KMS-11 (cell line): ENCODE measurements around the gene ABCG8.

Experiments
- H2AFZ ChIP-seq: fragments of 200-600 bp; sonication (generic); 2 replicates; pipeline ENCODE4 v1.6.1; 2016; ENCODE audit warnings: antibody characterized with exemption, mixed run types, low read depth
- H3K27ac ChIP-seq: fragments of 200-600 bp; sonication (generic); 2 replicates; pipeline ENCODE4 v1.6.1; 2016; ENCODE audit warnings: mild to moderate bottlenecking, mixed run types
- H3K27me3 ChIP-seq: fragments of 200-600 bp; sonication (generic); 2 replicates; pipeline ENCODE4 v1.6.1; 2017; ENCODE audit warnings: mild to moderate bottlenecking, low read depth, mixed run types, moderate library complexity; ENCODE audit not compliant: insufficient read depth
- H3K36me3 ChIP-seq: fragments of 200-600 bp; sonication (generic); 2 replicates; pipeline ENCODE4 v1.6.1; 2017; ENCODE audit warnings: mild to moderate bottlenecking, mixed run types; ENCODE audit not compliant: insufficient read depth
- H3K4me1 ChIP-seq: fragments of 200-600 bp; sonication (generic); 2 replicates; pipeline ENCODE4 v1.6.1; 2016; ENCODE audit warnings: mild to moderate bottlenecking, low read depth, mixed run types; ENCODE audit not compliant: poor library complexity, severe bottlenecking
- H3K4me2 ChIP-seq: fragments of 200-600 bp; sonication (generic); 2 replicates; pipeline ENCODE4 v1.7.0; 2016; ENCODE audit warnings: mild to moderate bottlenecking, mixed run types
- H3K4me3 ChIP-seq: fragments of 200-600 bp; sonication (generic); IDR thresholded peaks from 2 replicates; pipeline ENCODE4 v1.6.1; 2017; ENCODE audit warnings: low read depth, low read length, mixed read lengths; ENCODE audit not compliant: insufficient read depth
- H3K79me2 ChIP-seq: fragments of 200-600 bp; sonication (generic); 2 replicates; pipeline ENCODE4 v1.6.1; 2016; ENCODE audit warnings: low read depth, mixed run types; ENCODE audit not compliant: insufficient read depth
- H3K9ac ChIP-seq: fragments of 200-600 bp; sonication (generic); 2 replicates; pipeline ENCODE4 v1.6.1; 2016; ENCODE audit warnings: mild to moderate bottlenecking, mixed run types
- H4K20me1 ChIP-seq: fragments of 200-600 bp; sonication (generic); 2 replicates; pipeline ENCODE4 v1.6.1; 2016; ENCODE audit warnings: mild to moderate bottlenecking, mixed run types; ENCODE audit not compliant: insufficient read depth
- TF ChIP-seq, protein P1 (sequence below): fragments of 200-600 bp; sonication (generic); conservative IDR thresholded peaks from 2 replicates; pipeline ENCODE4 v1.6.1; 2017; ENCODE audit warnings: low read depth, mild to moderate bottlenecking, antibody characterized with exemption, low read length, moderate library complexity, mixed read lengths

ABCG8 gene

DNA sequence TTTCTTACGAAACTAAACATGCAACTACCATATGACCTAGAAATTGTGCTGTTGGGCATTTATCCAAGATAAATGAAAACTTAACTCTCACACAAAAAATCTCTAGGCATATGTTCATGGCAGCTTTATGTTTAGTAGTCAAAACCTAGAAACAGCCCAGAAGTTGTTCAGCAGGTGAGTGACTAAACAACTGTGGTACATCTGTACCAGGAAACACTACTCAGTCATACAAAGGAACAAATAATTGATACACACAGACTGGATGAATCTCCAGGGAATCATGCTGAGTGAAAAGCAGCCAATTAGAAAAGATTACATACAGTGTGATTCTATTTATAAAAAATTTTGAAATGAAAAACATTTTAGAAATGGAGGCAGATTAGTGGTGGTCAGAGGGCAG is 35.7 kb upstream of the ABCG8 start:
- H4K20me1 ChIP-seq: no peaks in the 10 kb centered on the region
- H3K9ac ChIP-seq: no peak overlapping the region
- H3K4me2 ChIP-seq: no peak overlapping the region
- H3K27me3 ChIP-seq: no peaks in the 10 kb centered on the region
- no peak overlapping the region for H3K4me3 ChIP-seq
- H3K4me1 ChIP-seq: no peaks in the 10 kb centered on the region
- no peak overlapping the region for H3K27ac ChIP-seq
- no peaks in the 10 kb centered on the region for H3K79me2 ChIP-seq
- no peak overlapping the region for H2AFZ ChIP-seq
- TF ChIP-seq, protein P1, sequence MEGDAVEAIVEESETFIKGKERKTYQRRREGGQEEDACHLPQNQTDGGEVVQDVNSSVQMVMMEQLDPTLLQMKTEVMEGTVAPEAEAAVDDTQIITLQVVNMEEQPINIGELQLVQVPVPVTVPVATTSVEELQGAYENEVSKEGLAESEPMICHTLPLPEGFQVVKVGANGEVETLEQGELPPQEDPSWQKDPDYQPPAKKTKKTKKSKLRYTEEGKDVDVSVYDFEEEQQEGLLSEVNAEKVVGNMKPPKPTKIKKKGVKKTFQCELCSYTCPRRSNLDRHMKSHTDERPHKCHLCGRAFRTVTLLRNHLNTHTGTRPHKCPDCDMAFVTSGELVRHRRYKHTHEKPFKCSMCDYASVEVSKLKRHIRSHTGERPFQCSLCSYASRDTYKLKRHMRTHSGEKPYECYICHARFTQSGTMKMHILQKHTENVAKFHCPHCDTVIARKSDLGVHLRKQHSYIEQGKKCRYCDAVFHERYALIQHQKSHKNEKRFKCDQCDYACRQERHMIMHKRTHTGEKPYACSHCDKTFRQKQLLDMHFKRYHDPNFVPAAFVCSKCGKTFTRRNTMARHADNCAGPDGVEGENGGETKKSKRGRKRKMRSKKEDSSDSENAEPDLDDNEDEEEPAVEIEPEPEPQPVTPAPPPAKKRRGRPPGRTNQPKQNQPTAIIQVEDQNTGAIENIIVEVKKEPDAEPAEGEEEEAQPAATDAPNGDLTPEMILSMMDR: no peak
- no peaks in the 10 kb centered on the region for H3K36me3 ChIP-seq

DNA sequence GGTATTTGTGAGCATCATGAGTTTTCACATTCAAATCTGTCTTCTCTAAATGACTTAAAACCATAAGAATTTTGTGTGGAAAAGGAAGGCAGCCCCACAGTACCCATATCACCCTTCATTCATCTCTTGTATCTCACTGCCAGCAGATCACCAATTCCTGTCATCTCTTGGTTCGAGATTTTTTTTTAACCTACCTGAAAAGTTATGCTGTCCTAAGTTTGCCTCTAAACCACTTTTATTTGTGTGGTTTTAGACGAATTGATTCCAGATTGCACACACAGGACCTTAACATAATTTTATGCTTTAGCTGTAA is 32.1 kb upstream of the ABCG8 start:
- no peaks in the 10 kb centered on the region for H3K79me2 ChIP-seq
- H3K4me3 ChIP-seq: no peak overlapping the region
- H3K36me3 ChIP-seq: no peaks in the 10 kb centered on the region
- H3K9ac ChIP-seq: no peak overlapping the region
- H2AFZ ChIP-seq: no peak overlapping the region
- no peak overlapping the region for H3K27ac ChIP-seq
- H3K4me1 ChIP-seq: no peaks in the 10 kb centered on the region
- no peaks in the 10 kb centered on the region for H3K27me3 ChIP-seq
- H3K4me2 ChIP-seq: no peak overlapping the region
- H4K20me1 ChIP-seq: no peaks in the 10 kb centered on the region
- TF ChIP-seq, protein P1: no peak

DNA sequence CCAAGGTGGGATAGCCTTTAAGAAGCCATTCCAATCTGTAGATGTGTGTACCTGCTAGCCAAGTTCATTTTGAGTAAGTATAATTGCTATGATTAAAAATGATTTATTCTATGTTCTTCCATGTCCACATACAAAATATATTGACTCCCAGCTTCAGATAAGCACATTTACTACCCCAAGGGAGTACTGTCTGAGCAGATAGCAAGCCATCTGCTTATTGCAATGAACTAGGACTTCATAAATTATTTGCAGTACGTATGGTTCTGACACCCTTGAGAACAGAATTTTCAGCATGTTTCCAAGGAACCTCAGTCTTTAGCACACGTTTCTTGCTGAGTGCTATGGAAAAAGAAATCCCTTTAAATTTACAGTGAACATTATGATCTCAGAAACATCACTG is 28.3 kb upstream of the ABCG8 start:
- TF ChIP-seq, protein P1: no peak
- Histone ChIP-seq H3K4me1 (no peaks in the 10 kb centered on the region), H3K36me3 (no peaks in the 10 kb centered on the region), H3K27me3 (no peaks in the 10 kb centered on the region), H3K4me2 (no peak overlapping the region), H3K4me3 (no peak overlapping the region), H3K79me2 (no peaks in the 10 kb centered on the region), H4K20me1 (no peaks in the 10 kb centered on the region), H2AFZ (no peak overlapping the region), H3K9ac (no peak overlapping the region), H3K27ac (no peak overlapping the region)

DNA sequence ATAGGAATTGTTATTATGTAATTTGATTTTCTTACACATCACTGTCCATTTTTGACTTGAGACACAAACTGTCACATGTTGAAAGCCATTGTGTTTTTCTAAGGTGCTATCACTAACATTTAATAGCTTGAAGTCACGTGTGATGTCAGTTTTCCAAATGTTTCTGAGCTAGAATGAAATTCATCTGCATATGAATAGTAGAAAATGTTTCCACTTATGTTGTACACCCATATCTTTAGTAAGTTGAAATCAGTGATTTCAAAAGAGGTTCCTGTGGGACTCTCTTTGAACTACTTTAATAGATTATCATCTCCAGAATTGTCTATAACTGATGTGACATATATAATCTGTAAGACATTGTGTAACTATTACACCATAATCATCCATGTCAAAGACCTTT is 27.9 kb upstream of the ABCG8 start:
- no peaks in the 10 kb centered on the region for H3K36me3 ChIP-seq
- TF ChIP-seq, protein P1: no peak
- no peak overlapping the region for H3K9ac ChIP-seq
- no peak overlapping the region for H3K27ac ChIP-seq
- H4K20me1 ChIP-seq: no peaks in the 10 kb centered on the region
- no peaks in the 10 kb centered on the region for H3K79me2 ChIP-seq
- no peaks in the 10 kb centered on the region for H3K4me1 ChIP-seq
- no peaks in the 10 kb centered on the region for H3K27me3 ChIP-seq
- no peak overlapping the region for H3K4me3 ChIP-seq
- no peak overlapping the region for H3K4me2 ChIP-seq
- no peak overlapping the region for H2AFZ ChIP-seq

DNA sequence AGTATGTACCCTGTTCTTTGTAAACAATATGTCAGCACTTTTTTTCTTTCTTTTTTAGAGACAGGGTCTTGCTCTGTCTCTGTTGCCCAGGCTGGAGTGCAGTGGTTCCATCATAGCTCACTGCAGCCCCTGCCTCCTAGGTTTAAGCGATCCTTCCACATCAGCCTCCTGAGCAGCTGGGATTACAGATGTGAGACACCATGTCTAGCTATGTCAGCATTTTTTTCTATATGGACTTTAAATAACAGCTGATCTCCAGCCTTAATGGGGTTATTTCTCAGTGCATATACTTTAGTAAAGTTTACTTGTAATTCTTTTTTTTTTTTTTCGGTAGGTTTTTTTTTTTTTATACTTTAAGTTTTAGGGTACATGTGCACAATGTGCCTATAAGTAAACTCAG is 26.8 kb upstream of the ABCG8 start:
- no peaks in the 10 kb centered on the region for H3K79me2 ChIP-seq
- H3K27me3 ChIP-seq: no peaks in the 10 kb centered on the region
- no peak overlapping the region for H3K4me2 ChIP-seq
- H4K20me1 ChIP-seq: no peaks in the 10 kb centered on the region
- TF ChIP-seq, protein P1: no peak
- H3K4me1 ChIP-seq: no peaks in the 10 kb centered on the region
- no peak overlapping the region for H3K27ac ChIP-seq
- no peak overlapping the region for H3K9ac ChIP-seq
- H2AFZ ChIP-seq: no peak overlapping the region
- H3K4me3 ChIP-seq: no peak overlapping the region
- H3K36me3 ChIP-seq: no peaks in the 10 kb centered on the region
